ENCODE data around the gene APBA2.

APBA2 gene

GRCh38 chr15:29055876-29056275 lies 170.1 kb downstream of the APBA2 start (continued):
- TF ChIP-seq ZNF26 (tag by site-specific recombination; IDR thresholded peaks at IDR 0.05) (no peak), ZSCAN5A (tag by site-specific recombination; IDR thresholded peaks at IDR 0.05) (no peak), KLF7 (tag by site-specific recombination; IDR thresholded peaks at IDR 0.05; ENCODE audit: borderline replicate concordance) (no peak), YY1 (tag by site-specific recombination; IDR thresholded peaks at IDR 0.05) (no peak), ZNF335 (tag by site-specific recombination; conservative IDR thresholded peaks at IDR 0.05) (no peak)

GRCh38 chr15:29056839-29057450 lies 171.2 kb downstream of the APBA2 start:
- H3K4me3 ChIP-seq (ENCODE audit: low read depth, low read length), result no peak overlapping the region
- TF ChIP-seq SCRT1 (tag by site-specific recombination; IDR thresholded peaks at IDR 0.05; ENCODE audit: borderline replicate concordance), result no peak
- TF ChIP-seq ZNF621 (tag by site-specific recombination; IDR thresholded peaks at IDR 0.05), result no peak
- TF ChIP-seq SP7 (tag by site-specific recombination; IDR thresholded peaks at IDR 0.05), result no peak
- no peak for TF ChIP-seq ZNF18 (tag by site-specific recombination; IDR thresholded peaks at IDR 0.05)
- TF ChIP-seq ZNF76 (tag by site-specific recombination; IDR thresholded peaks at IDR 0.05; ENCODE audit: borderline replicate concordance, low read depth), result no peak
- TF ChIP-seq TSHZ1 (tag by site-specific recombination; IDR thresholded peaks at IDR 0.05; ENCODE audit: borderline replicate concordance), result no peak
- no peak for TF ChIP-seq YY1 (tag by site-specific recombination; IDR thresholded peaks at IDR 0.05)
- TF ChIP-seq ZNF391 (tag by site-specific recombination; IDR thresholded peaks at IDR 0.05; ENCODE audit: borderline replicate concordance, low read depth), result no peak
- no peak for TF ChIP-seq ZNF366 (tag by site-specific recombination; conservative IDR thresholded peaks at IDR 0.05)
- no peaks in the 10 kb centered on the region for H3K4me1 ChIP-seq (ENCODE audit: control insufficient read depth, insufficient read depth, low read length)
- no peaks in the 10 kb centered on the region for H3K9me3 ChIP-seq (ENCODE audit: control insufficient read depth, insufficient read depth, low read depth, low read length)
- ChIA-PET CTCF (no interaction called here), POLR2A (no interaction called here)
- no peaks in the 10 kb centered on the region for H3K36me3 ChIP-seq (ENCODE audit: control insufficient read depth in 2 of 2, insufficient read depth in 1 of 2, low read length in 2 of 2)
- no peak overlapping the region for H3K27ac ChIP-seq (ENCODE audit: extremely low read depth, low read depth, low read length)

GRCh38 chr15:29057856-29058255 lies 172.1 kb downstream of the APBA2 start:
- no peak overlapping the region for H3K27ac ChIP-seq (ENCODE audit: extremely low read depth, low read depth, low read length)
- H3K4me3 ChIP-seq (ENCODE audit: low read depth, low read length), result no peak overlapping the region
- CTCF ChIA-PET, result no interaction called here
- no peaks in the 10 kb centered on the region for H3K36me3 ChIP-seq (ENCODE audit: control insufficient read depth in 2 of 2, insufficient read depth in 1 of 2, low read length in 2 of 2)
- H3K4me1 ChIP-seq (ENCODE audit: control insufficient read depth, insufficient read depth, low read length), result no peaks in the 10 kb centered on the region
- H3K9me3 ChIP-seq (ENCODE audit: control insufficient read depth, insufficient read depth, low read depth, low read length), result no peaks in the 10 kb centered on the region
- POLR2A ChIA-PET, result no interaction called here
- TF ChIP-seq ZNF214 (tag by site-specific recombination; IDR thresholded peaks at IDR 0.05; ENCODE audit: borderline replicate concordance) (no peak), SALL2 (tag by site-specific recombination; IDR thresholded peaks at IDR 0.05; ENCODE audit: borderline replicate concordance) (no peak), ZFHX2 (tag by site-specific recombination; conservative IDR thresholded peaks at IDR 0.05) (no peak), ZFP37 (tag by site-specific recombination; IDR thresholded peaks at IDR 0.05) (no peak), ZSCAN30 (tag by site-specific recombination; IDR thresholded peaks at IDR 0.05) (no peak), ZBTB44 (tag by site-specific recombination; IDR thresholded peaks at IDR 0.05) (no peak)
